Measurements from ENCODE around the gene TNFAIP8L1.

DNA sequence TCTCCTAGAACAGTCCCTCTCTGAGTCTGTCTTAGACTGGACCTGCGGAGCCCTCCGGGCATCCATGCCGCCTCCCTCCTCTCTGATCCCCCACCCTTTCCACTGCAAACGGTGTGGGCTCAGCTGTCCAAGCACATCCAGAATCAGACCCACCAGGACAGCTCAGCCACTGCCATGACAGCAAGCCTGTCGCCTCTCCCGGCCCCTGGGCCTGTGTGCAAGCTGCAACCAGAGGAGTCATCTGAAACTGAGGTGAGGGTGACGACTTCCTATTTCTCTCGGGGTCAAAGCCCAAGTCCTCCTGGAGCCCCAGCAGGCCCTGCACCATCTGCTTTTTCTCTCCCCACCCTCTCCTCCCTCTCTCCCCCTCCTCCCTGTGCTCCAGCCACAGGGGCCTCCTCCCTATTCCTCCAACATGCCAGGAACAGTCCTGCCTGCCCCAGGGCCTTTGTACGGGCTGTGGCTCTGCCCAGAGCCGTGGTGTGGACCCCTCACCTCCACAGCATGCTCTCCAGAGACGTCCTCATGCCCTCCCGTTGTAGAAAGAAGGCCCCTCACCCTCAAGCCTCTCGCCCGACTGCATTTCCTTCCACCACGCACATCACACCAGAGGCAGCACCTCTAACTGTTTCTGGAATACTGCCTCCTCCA, 54.3 kb downstream of the TNFAIP8L1 start:
- TF ChIP-seq, protein P1, sequence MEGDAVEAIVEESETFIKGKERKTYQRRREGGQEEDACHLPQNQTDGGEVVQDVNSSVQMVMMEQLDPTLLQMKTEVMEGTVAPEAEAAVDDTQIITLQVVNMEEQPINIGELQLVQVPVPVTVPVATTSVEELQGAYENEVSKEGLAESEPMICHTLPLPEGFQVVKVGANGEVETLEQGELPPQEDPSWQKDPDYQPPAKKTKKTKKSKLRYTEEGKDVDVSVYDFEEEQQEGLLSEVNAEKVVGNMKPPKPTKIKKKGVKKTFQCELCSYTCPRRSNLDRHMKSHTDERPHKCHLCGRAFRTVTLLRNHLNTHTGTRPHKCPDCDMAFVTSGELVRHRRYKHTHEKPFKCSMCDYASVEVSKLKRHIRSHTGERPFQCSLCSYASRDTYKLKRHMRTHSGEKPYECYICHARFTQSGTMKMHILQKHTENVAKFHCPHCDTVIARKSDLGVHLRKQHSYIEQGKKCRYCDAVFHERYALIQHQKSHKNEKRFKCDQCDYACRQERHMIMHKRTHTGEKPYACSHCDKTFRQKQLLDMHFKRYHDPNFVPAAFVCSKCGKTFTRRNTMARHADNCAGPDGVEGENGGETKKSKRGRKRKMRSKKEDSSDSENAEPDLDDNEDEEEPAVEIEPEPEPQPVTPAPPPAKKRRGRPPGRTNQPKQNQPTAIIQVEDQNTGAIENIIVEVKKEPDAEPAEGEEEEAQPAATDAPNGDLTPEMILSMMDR (IDR thresholded peaks at IDR 0.05; ENCODE audit: low read length): no peak
- no peak for TF ChIP-seq EZH2phosphoT487 (IDR thresholded peaks at IDR 0.05; ENCODE audit: low read length)
